NCI-H345 (cell line): ENCODE measurements around the gene WIPF1.

Experiments used
- DNase-seq: peaks from one replicate; lab custom pipeline; 2025; lab: John Stamatoyannopoulos, UW

The WIPF1 gene

DNA sequence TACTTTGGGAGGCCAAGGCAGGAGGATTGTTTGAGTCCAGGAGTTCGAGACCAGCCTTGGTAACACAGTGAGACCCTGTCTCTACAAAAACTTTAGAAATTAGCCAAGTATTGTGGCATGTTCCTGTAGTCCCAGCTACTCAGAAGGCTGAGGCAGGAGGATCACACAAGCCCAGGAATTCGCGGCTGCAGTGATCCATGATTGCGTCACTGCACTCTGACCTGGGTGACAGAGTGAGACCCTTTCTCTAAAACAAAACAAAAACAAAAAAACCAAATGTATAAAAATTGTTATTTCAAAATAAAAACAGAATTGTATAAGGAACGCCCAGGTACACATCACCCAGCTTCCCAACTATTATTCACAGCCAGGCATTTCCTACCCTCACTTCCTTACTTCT lies 56.7 kb downstream of the WIPF1 start:
- no peak for DNase-seq

DNA sequence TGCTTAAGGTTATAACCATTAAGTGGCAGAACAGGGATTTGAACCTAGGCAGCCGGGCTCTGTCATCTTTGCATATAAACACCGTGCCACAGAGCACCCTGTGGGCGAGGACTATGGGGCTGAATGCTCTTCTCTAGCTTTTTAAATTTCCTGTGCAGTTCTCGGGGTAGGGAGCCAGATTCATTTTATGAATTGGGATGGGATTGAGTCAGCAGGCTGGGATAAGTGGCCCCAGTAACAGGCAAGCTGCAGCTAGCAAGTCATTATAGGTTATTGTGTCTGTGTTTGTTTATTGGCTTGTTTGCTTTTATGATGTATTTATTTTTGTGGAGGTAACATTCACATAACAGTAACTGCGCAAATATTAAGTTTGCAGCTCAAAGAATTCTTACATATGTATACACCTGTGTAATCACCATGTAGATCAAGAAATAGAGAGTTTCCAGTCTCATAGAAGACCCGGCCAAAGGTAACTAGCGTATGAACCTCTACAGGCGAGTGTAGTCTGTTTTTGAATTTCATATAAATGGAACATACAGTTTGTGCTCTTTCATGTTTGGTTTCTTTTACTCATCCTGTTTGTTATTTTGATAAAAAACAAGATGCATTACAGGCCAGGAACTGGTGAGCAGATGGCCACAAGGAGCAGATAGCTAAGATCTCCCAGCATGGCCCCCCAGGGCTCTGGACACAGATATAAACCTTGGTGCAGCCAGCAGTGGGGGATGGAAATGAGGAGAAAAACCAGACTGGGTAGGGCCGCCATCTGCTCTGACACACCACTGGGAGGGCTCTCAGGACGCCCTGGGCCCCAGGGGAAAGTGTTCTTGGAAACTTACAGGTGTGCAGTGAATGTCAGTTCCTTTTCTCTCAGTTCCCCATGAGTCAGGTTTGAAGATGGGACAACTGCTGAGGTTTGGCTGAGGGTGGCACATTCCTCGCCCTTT lies 61.6 kb downstream of the WIPF1 start:
- DNase-seq, result peak; percentile 64

DNA sequence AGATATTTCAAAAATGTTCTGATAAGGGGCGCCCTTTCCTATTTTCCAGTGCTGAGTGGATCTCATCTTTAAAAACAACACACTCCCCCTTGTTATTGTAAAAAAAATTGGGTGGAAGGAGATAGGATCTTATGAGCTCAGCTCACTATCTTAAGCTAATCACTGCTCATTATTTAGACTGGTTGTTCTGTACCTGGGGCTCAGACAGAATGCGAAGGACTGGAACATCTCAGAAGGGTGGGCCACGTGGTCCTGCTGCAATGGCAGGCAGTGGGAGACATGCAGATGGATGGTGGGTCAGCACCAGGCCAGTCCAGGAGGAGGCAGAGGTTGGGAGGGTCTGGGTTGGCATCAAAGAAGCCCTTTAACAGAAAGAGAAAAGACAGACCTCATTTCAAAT lies 62.5 kb downstream of the WIPF1 start:
- no peak for DNase-seq

DNA sequence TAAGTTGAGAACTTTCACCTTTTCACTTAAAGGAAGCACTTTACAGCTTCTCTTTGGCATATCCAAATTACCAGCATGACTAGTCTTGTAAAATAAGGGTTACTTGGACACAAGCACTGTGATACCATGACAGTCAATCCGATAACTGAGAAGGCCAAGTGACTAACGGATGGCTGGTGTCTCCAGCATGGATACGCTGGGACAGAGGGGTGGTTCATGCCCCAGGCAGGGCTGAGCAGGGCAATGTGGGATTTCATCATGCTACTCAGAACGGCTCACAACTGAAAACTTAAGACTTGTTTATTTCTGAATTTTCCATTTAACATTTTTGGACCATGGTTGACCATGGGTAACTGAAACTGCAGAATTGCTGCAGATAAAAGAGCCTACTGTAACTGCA lies 67.7 kb downstream of the WIPF1 start:
- no peak for DNase-seq

DNA sequence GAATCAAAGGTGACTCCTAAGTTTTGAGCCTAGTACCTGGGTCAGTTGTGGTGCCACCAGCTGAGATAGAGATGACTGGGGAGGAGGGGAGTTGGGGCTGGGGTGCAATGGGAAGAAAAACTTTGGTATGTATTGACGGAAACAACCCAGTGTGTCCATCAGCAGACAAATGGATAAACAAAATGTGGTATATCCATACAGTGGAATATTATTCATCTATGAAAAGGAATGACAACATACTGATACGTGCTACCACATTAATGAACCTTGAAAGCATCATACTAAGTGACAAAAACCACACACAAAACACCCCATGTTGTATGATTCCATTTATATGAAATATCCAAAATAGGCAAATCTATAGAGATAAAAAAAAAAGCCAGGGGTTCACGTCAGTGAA lies 69.6 kb downstream of the WIPF1 start:
- no peak for DNase-seq

DNA sequence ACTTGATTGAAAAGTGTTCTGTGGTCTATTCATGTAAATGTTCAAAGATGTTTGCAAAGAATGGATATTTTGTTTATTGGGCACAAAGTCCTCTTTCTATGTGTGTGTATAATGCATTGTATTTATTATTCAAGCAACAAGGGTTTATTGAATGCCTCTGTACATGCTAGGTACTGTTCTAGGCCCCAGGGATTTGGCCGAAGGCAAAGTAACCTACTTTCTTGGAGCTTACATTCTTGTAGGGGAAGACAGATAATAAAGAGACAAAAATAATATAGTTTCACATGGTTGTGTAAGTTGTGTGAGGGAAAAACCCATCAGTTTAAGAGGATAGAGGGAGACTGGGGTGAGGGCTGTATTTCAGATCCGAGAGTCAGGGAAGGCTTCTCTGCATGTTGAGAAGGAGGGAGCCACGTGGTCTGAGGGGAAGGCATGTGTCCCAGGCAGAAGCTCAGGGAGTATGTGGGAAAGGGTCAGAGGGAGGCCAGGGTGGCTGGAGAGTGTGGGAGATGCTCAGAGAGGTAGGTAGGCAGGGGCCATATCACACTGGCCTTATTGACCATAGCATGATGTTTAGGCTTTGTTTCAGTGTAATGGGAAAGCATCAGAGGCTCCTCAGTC lies 70.4 kb downstream of the WIPF1 start:
- DNase-seq, result no peak

DNA sequence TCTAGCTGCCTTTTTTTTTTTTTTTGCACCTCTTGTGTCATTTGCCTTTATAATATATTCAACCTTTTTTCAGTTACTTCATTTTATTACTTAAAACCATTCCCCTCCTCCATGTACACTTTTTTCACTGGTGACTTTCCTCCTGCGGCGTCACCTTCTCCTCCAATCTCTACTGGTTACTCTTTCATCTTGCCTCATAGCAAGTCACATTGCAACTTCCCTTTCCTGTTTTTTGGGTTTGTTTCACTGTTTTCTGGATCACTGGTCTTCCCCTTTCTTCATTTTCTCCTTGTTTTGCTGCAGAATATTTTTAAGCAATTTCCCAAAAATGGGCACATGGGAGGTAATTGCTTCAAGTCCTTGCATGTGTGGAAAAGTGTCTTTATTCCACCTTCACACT lies 73.1 kb downstream of the WIPF1 start:
- DNase-seq, result no peak

DNA sequence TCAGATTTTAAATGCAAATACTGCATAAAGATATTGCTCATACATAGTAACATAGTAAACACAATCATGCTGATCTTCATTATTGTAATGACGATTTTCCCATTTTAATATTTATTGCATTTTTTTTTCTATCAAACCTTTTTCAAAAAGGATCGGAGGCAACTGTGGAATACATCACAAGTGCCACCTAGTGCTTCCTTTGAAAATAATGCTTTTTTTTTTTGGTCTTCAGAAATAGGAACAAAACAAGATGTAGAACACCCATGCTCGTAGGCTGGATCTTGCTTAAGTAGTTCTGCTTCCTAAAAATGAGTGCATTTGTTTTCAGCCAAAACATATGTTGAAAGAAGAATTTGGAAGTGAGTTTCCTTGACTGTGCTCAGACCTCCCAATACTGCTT lies 75.1 kb downstream of the WIPF1 start:
- no peak for DNase-seq

DNA sequence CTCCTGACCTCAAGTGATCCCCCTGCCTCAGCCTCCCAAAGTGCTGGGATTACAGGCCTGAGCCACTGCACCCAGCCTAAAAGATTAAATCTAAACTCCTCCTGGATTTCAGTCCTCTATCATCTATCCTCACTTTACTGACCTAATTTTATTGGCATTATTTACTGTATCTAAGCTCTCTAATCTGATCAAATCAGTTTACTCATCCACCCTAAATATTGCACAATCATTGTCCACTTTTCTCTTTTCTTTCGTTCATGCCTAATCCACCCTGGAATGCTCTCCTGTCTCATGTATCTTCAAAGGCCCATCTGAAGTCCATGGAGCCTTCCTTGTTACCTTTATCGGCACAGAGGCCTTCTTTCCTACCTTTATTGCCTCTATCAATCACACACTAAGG lies 79.2 kb downstream of the WIPF1 start:
- no peak for DNase-seq

DNA sequence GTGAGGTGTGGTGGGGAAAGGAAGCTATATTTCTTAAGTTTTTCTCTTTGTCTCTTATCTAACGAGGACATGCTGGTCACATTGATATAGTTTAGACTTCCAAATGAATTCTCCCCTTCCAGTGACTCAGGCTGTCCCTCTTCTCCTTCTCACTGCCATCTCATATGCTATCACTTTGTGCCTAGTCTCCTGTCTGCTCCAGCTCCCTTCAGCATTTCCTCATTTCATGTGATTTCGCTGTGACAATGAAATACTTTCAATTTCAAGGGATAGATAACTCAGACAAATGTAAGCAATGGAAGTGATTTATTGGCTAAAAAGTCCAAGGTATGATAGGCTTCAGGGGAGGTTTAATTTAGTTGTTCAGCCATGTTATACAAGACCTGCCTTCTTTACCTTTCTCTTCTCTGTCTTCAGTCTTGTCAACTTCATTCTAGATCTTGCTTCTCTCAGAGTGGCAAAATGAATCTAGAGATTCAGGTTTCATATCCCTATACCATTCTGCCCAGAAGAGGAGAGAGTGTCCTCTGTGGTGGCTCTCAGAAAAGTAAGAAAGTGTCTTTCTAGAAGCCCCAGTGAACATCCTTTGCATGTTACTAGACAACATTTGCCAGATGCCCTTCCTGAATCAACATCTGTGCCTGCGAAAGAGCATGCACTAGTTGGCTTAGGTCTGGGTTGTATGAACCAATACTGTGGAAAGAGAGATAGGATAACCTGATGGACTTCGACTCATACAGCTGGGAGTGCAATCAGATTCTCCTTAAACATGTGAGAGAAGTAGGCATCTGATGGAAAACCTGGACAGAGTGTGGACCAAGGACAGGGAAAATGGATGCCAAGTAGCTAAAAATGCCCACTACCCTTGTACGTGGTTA lies 80.9 kb downstream of the WIPF1 start:
- DNase-seq, result no peak

DNA sequence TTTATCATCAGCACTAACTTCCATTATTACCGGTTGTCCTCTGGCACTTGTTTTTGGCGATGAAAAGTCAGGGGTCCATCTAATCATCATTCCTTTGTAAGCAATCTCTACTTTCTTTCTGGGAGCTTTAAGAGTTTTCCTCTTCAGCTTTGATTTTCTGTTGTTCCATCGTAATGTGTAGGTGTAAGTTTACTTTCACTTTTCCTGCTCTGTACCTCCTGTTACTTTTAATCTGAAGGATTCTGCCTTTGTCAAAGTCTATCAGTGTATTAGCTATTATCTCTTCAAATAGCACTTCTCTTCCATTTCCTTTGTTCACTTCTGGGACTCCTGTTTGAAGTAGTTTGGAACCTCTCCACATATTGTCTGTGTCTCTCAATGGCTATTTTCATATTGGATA lies 85.3 kb downstream of the WIPF1 start:
- DNase-seq, result no peak

DNA sequence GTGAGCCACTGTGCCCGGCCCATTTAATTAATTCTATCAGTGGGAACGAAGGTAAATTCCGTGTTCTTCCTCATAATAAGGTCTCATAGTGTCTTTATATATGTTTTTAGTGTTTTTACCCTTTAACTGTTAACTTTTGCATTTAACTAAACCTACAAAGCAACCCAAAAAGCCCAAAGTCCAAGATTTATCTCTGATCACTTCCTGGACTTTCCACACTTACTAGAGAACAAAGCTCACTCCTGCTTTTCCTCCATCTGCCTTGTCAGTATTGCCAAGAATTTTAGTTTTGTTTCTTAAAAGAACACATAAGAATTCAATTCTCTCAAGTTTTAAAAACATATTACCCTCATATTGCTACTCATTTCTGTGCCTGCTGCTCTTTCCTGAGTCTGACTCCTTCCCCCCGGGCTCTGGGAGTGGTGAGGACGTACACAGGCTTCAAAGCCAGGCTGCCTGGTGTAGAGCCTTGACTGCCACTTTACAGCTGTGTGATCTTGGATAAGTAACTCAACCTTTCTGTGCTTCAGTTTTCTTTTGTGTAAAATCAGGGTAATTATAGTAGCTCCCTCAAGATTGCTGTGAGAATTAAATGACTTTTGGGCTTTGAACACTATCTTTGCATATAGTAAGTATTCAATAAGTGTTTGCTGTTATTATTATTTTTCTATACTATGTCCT lies 85.9 kb downstream of the WIPF1 start:
- DNase-seq, result no peak

DNA sequence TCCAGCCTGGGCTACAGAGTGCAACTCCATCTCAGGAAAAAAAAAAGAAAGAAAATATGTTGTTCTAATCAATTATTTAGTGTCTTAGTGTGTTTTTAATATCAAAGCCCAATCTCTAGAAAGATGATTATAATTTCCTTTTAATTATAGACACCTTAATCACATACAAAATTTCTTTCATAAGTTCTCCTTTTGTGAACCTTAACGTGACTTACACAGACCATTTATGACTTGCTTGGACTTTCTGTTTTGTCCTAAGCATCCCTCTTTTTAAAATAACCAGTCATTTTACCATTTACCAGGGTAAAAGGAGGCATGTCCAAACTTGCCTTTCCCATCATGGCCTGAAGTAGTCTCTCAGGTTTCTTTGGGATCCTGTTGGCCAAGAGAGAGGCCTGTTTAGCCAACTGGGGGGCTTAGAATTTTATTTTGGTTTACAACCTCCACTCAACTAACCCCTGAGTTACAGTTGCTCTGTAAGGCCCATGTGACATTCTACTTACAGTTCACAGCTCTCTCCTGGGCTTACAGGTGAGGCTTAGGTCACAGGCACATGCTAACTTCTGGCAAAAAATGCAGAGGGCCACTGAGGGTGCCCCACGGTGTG lies 86.9 kb downstream of the WIPF1 start:
- peak; percentile 4 for DNase-seq
